T-helper 22 cell (primary cell): Measurements from ENCODE around the gene PRR22.
"Not testable (repeated sequence)": the region's sequence is repeated elsewhere in the genome, so short reads cannot be mapped to it uniquely, and the experiment has no call there.

Experiments
- DNase-seq: peaks from one replicate; pipeline ENCODE4 v3.0.0-alpha.2; 2020; ENCODE audit warnings: low read depth

Gene PRR22

DNA sequence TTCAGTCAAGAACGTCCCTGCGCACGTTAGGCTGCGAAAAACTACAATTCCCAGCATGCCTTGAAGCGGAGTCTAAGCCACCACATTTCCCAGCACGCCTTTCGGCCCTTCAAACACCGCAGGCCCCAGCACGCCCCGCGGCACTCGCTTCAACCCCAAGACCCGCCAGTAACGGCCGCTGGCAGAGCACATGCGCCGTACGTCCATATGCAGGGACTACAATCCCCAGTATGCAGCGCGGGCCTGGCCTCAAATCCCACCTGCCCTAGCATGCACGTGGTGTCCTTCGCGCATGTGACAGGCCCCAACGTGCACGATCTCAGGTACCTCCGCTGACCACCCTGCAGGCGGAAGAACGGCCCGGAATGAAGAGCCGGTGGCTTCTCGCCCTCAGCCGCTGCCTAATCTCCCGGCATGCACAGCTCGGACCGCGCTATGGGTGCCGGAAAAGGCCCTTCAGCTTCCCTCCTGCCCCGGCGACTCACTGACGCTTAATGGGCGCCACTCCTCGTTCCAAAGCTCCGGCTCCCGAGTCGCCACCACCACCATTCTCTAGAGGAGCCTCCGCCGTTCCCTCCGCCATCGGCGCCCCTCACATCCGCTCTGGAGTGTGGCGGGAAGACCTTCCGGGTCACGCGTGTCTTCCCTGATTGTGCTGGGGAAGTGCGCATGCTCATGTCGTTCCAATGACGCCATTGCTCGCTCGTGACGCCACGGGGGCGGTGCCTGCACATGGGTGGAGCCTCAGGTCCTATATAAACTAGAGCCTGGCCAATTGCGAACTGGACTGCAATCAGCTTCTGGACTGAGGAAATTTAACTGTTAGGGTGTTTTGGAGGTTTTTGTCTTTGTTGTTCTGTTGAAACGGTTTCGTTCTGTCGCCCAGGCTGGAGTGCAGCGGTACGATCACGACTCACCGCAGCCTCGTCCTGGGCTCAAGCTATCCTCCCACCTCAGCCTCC lies 6.3 kb upstream of the PRR22 start, which contains the start of gene DUS3L:
TSS of gene DUS3L (minus strand) at position 605 of the 962 bp plus-strand sequence. CDS start at position 583, 22 bp downstream.
- peak; percentile 95 for DNase-seq

DNA sequence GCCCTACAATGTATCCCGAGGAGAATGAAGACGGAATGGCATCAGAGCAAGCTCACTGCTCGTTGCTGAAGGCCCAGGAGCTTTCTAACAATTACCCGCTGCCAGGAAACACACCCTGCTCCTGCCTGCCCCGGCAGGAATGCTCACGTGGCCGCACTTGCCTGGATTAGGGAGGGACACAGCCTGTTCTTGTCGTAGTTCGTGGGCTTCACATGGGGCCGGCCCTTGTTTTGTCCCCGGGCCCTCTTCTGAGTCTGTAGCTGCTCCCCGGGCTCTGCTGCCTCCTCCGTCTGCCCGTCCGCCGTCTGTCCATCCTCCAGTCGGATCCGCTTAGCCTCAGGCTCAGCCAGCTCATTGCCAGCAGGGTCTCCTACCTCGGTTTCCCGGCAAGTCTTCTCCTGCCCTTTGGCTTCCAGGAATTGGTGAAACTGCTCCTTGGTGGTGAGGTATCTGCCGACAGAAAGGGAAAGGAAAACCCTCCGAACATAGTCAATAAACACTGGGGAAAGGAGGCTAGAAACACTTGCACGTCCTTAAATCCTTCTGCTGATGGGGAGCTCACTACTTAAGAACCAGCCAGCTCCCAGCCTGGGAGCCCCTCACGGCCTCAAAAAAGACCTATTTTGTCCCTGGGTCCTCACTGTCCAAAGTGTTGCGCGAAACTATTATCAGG lies 5.5 kb upstream of the PRR22 start:
- DNase-seq: no peak

DNA sequence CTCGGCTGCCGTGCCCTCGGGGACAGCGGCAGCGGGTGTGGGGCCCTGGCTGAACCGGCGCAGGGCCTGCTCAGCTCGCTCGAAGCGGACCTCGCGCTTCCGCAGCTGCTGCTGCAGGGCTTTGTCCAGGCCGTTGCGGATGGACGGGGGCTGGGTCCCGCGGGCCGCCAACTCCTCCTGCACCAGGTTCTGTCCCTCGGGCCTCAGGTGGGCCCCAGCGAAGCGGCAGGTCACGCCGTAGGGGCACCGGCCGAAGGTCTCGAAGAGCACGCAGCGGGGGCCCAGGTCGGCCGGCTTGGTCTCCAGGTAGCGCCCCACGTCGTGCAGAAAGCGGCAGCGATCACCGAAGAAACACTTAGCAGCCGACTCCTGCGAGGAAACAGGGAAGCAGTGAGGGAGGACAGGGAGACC lies 4.8 kb upstream of the PRR22 start:
- no peak for DNase-seq

DNA sequence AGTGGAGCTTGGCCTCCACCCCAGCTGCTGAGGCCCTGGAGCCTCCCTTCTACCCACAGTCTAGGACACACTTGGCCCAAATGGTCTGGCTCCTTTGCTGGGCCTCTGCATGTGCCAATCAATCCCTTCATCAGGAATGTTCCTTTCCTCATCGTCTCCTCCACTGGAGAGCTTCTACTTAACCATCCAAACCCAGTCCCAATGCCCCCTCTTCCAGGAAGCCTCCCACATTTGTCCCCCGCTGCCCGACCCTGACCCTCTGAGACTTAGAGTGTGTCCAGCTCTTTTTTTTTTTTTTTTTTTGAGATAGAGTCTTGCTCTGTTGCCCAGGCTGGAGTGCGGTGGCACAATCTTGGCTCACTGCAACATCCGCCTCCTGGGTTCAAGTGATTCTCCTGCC lies 3.9 kb upstream of the PRR22 start:
- no peak for DNase-seq

DNA sequence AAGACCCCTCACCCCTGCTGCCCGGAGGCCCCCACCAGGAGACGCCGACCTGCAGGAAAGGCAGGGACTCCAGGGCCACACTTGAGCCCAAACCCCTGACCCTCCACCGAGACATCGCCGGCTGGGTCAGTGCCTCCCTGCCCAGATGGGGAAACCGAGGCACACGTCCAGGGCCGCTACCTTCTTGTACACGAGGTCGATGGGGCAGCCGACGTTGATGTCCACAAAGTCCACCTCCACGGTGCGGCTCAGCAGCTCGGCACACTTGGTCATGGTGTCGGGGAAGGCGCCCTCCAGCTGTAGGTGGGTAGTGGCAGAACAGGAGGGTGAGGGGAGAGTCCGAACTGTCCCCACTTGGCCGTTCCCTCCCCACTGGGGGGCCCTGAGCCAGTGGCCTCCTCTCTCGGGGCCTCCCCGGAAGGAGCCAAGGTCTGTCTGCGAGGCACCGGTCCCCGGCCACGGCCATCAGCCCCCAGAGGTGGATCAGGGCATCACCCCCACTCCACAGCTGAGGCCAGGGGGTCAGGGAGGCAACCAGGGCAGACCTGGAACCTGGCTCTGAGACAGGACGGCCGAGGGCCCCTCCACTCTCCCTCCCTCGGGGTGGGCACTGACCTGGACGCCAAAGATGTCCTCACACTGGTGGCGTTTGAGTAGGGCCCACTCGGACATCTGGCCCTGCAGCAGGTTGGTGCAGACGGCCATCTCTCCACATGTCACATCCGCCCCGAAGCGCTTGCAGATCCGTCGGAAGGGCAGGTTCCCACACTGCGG lies 3.0 kb upstream of the PRR22 start:
- no peak for DNase-seq

DNA sequence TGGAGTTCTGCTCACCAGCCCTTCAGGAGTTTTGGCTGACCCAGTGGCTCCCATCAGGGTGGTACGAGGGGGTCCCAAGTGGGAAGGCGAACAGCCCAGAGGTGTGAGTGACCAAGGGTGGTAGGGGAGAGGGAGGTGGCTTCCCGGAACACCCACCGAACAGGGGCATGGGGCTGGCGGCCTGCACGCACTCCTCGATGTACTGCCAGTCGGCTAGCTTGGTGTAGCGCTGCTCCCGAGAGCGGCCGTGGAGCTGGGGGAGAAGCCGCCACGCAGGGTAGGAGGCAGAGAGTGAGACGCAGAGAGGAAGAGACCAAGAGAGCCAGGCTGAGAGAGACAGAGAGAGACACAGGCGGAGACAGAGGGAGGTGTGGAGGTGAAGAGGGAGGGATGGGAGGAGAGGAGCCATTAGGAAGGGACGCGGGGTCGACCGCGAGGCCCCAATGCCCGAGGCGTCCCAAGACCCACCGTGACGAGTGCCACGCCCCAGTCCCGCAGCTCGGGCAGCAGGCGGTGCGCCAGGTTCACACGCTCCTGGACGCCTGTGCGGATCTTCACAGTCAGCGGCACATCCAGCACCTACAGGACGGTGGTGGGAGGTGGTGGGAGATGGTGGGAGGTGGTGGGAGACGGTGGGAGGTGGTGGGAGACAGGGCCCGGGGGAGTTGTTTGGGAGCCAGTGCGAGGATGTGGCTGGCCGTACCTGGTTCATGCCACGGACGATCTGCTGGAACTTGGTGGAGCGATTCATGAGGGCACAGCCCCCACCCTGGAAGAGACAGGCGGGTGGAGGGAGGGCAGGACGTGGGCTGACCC lies 2.3 kb upstream of the PRR22 start:
- no peak for DNase-seq

DNA sequence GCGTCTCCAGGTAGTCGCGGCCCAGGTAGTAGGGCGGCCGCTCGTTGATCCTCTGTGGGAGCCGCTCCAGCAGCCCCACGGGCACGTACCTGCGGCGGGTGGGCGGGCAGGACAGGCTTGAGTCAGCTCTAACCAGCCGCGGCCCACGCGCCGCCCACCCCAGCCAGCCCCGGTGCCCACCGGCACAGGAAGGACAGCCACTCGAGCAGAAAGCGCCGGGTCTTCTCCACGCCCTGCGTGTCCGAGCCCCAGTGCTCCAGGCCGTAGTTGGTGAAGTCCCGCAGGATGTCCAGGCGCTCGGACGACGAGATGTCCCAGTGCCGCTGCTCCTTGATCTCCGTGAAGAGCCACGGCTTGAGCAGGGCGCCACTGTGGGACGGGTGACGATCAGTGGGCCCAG lies 877 bp upstream of the PRR22 start:
- DNase-seq: no peak

DNA sequence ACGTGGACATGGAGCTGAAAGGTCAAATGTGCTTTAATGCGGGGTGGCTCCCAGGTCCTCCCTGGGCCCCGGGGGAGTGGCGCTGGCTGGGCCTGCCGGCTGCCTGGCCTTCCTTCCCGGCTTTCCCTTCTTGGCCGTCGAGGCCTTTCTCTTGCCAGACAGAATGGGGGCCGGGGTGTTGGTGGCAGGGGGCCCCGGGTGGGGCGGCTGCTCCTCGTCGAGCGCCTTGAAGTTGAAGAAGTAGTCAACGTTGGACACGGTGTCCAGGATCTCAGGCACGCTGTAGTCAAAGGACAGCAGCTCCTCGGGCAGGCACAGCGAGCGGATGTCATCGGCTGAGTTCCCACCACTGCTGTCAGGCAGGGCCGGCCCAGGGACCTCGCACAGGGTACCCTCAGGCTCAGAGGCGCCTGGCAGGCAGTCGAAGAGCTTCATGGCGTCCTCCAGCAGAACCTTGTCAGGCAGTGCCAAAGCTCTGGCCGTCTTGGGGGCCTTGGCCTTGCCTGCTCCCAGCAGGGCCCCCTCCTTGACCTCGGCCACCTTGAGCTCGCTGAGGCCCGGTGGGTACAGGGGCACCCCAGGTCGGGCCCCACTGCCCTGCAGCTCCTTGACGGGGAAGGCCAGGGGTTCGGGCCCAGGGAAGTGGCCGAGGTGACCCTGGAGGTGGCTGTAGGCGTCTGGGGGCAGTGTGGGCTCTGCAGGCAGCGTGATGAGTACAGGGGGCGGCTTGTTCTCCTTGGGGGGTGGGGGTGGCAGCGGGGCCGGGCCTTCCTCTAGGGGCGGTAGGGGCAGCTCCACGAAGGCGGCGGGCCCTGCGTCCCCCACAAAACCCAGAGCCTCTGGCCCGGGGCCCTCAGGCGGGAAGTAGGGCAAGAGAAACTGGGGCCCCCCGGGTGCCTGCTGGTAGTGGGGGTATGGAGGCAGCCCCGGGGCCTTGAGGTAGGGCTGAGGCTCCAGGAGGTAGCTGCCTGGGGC lies 1.3 kb downstream of the PRR22 start:
- no peak for DNase-seq

DNA sequence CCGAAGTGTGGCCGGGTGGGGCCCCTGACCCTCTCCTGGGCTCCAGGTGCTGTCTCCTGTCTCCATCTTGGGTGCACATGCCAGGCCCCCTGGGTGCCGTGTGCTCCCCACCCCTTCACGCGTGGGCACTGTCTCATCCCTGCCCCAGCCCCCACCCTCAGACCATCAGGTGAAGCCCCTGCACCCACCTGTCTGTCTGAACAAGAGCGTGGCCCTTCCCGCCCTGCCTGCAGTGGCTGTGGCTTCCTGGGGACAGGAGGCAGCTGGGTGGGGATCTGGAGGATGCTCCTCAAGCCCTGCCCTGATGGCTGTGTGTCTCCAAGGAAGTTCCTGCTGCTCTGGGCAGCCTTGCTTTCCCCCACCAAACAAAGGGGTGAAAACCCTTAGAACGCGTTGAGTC lies 2.2 kb downstream of the PRR22 start:
- no peak for DNase-seq

DNA sequence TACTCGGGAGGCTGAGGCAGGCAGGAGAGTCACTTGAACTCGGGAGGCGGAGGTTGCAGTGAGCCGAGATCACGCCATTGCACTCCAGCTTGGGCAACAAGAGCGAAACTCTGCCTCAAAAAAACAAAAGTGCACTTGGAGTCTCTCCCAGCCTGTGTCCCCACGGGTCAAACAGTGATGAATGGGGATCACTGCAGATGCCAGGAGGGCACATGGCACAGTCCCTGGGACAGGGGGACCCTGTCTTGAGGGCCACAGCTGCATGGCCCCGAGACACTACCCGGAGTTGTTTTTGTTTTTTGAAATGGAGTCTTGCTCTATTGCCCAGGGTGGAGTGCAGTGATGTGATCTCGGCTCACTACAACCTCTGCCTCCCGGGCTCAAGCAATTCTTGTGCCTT lies 3.6 kb downstream of the PRR22 start:
- not testable (repeated sequence) for DNase-seq

DNA sequence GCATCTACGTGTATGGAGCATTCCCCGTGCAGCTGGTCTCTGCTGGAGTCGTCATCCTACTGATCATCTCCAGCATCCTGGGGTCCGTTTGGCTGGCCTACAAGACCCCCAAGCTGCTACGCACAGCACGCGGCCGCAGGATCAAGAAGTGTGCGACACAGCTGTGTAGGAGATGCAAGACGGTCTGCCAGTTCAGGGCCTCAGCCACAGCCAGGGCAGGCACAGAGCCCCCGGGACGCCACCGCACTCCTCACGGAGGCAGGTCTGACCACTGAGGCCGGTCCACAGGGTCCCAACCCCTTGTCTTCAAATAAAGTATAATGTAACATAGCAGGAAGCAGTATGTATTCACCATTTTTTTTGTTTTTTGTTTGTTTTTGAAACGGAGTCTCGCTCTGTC lies 6.1 kb downstream of the PRR22 start:
- DNase-seq: no peak

DNA sequence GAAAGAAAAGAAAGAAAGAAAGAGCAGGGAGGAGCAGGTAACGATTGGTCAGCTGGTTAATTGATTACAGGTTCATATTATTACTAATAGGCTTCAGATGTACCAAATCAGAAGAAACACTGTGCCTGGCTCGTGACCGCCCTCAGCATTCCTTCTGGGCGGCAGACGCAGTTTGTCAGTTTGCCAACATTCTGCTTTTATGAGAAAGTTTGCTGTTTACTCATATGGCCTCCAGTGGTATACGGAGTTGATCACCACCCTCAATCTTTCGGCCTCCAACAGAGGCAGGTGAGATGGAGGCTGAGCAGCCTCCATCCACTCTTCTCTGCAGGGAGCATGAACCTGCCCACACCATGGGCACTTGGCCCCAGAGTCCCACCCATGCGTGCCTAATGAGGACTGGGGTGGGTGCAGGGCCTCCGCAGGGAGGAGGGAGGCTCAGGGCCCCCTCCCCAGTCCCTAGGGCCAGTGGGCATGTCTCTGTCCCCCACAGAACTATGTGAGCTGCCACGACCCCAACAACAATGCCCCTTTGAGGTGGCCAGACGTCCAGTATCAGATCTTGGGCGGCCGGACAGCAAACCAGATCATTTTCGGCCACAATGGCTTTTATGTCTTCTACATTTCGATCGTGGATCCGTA lies 8.8 kb downstream of the PRR22 start:
- DNase-seq: no peak

DNA sequence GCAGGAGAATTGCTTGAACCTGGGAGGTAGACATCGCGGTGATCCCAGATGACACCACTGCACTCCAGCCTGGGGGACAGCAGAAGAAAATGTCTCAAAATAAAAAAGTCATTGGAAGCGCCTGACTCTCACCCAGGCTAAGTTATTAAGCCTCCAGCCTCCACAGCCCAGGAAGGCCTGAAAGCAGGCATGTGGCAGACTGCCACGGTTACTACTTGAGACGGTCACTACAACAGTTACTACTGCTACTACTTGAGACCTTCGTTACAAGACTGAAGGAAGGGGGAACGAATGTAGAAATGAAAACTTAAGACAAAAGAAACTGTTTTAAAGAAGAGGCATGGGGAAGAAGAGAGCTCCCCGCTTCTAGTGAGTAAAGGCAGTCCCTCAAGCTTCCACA lies 9.6 kb downstream of the PRR22 start:
- DNase-seq: no peak

DNA sequence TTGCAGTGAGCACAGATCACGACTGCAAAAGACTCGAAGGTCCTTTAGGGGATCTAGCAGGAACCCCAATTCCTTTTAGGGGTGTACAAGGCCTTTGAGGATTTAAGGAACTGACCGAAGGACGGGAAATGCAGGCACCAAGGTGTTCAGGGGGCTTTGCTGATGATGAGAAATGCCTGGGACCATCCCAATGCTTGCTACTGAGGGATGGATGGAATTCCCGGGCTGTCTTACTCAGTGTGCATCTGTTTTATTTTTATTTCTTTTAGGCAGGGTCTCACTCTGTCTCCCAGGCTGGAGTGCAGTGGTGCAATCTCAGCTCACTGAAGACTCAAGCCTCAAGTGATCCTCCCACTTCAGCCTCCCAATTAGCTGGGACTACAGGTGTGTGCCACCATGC lies 11.3 kb downstream of the PRR22 start:
- no peak for DNase-seq

DNA sequence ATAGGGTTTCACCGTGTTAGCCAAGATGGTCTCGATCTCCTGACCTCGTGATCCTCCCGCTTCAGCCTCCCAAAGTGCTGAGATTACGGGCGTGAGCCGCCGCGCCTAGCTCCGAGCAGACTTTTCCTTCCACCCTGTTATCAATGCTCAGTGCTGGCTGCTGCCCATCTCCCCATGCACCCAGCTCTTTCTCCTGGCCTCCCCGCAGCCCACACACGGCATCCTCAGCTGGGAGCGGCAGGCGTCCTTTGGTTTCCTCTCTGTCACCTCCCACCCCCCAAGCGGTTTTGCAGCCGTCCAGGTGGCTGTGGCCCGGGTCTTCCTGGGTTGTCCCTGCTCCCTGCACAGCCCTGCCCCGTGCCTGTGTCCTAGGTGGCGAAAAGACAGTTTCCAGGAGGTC lies 12.1 kb downstream of the PRR22 start:
- DNase-seq: no peak

DNA sequence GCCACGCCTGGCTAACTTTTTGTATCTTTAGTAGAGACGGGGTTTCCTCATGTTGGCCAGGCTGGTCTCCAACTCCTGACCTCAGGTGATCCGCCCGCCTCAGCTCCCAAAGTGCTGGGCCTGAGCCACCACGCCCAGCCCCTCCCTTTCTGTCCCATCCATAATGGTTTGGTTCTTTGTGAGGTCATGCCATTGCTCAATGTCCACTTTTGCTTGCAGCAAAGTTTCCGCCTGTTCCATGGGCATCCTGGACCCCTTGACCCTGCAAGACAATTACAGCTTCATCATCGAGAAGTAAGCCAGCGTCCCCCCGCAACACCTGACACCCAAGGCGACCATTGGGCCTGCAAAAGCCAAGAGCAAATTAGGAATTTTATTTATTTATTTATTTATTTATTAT lies 16.6 kb downstream of the PRR22 start:
- DNase-seq: no peak

DNA sequence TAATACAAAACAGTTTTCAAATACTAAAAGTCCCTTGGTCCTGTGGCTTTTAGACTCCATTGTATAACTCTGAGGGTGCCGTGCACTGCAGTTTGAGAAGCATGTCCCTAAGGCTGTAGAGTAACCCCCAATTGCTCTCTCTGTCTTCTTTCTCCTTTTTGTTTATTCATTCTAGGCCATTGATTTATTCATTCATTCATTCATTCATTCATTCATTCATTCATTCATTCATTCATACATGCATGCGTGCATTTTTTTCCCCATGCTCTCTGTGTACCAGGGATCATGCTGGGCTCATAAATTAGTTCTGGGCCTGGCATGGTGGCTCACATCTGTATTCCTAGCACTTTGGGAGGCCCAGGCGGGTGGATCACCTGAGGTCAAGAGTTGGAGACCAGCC lies 19.3 kb downstream of the PRR22 start:
- DNase-seq: no peak

DNA sequence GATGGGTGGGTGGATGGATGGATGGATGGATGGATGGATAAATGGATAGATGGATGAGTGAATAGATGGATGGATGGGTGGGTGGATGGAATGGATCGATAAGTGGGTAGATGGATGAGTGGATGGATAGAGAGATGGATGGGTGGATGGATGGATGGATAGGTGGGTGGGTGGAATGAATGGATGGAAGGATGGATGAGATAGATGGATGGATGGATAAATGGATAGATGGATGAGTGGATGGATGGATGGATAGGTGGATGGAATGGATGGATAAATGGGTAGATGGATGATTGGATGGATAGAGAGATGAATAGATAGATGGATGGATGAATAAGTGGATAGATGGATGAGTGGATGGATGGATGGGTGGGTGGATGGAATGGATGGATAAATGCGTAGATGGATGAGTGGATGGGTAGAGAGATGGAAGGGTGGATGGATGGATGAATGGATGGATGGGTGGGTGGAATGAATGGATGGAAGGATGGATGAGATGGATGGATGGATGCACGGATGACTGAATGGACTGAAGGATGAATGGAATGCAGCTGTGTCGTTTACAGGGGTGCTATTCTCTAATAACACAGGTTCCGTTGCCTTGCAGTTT lies 21.8 kb downstream of the PRR22 start:
- no peak for DNase-seq

DNA sequence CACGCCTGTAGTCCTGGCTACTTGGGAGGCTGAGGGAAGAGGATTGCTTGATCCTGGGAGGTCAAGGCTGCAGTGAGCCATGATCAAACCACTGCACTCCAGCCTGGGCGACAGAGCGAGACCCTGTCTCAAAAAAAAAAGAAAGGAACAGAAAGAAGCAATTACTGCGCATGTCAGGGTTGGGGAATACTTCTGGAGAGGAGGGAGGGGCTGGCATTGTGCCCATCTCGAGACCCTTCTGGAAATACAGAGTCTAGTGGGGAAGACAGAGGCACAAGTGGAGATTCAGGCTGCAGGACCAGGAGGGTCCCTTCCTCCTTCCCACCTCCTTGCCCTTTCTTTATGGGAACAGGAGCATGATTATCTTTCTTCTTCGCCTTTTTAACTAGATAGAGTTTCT lies 30.8 kb downstream of the PRR22 start:
- DNase-seq: no peak

DNA sequence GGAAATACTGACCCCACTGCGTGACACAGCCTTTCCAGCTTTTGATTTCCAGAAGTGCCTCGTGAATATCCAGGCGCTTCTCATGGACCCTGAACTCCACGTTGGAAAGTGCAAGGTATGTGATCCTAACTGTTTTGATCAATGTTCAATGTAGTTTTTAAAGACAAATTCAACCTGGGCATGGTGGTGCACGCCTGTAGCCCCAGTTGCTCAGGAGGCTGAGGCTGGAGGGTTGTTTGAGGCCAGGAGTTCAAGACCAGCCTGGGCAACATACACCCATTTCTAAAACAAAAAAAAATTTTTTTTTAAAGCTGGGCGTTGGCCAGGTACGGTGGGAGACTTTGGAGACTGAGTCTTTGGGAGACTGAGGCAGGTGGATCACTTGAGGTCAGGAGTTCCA lies 32.8 kb downstream of the PRR22 start:
- DNase-seq: no peak
